Mesendoderm (in vitro differentiated cells): ENCODE data around the gene RAI14.

Source experiments
- DNase-seq: peaks from one replicate; pipeline ENCODE4 v3.0.0; 2013
- H2AK5ac ChIP-seq: 2 replicates; pipeline ENCODE4 v1.6.1; 2013; ENCODE audit warnings: low read length, inconsistent platforms
- H2BK120ac ChIP-seq: 2 replicates; pipeline ENCODE4 v1.6.1; 2013; ENCODE audit warnings: low read depth, mild to moderate bottlenecking, low read length, moderate library complexity, mixed read lengths
- H2BK15ac ChIP-seq: replicated peaks from 2 replicates; pipeline ENCODE4 v1.6.1; 2013; ENCODE audit warnings: low read depth, mild to moderate bottlenecking, moderate library complexity
- H2BK5ac ChIP-seq: 2 replicates; pipeline ENCODE4 v1.6.1; 2013; ENCODE audit warnings: low read length, inconsistent platforms
- H3K18ac ChIP-seq: 2 replicates; pipeline ENCODE4 v1.6.1; 2013; ENCODE audit warnings: mild to moderate bottlenecking, low read length, mixed read lengths
- H3K23ac ChIP-seq: one replicate; pipeline ENCODE4 v1.6.1; 2013; ENCODE audit warnings: low read length
- H3K27ac ChIP-seq: 2 replicates; pipeline ENCODE4 v1.5.1; 2013; ENCODE audit warnings: low read depth, mild to moderate bottlenecking, inconsistent platforms, low read length, moderate library complexity
- H3K27me3 ChIP-seq: 2 replicates; pipeline ENCODE4 v1.6.1; 2013; ENCODE audit warnings: low read length, control low read depth, mild to moderate bottlenecking, inconsistent platforms; ENCODE audit not compliant: insufficient read depth, poor library complexity
- H3K36me3 ChIP-seq: 2 replicates; pipeline ENCODE4 v1.6.1; 2013; ENCODE audit warnings: low read length, inconsistent platforms; ENCODE audit not compliant: control insufficient read depth, insufficient read depth
- H3K4ac ChIP-seq: one replicate; pipeline ENCODE4 v1.6.1; 2013; ENCODE audit warnings: low read depth, mild to moderate bottlenecking, low read length, moderate library complexity
- H3K4me1 ChIP-seq: 2 replicates; pipeline ENCODE4 v1.6.1; 2013; ENCODE audit warnings: low read depth, low read length, inconsistent platforms; ENCODE audit not compliant: control insufficient read depth
- H3K4me2 ChIP-seq: 2 replicates; pipeline ENCODE4 v1.6.1; 2013; ENCODE audit warnings: low read length
- H3K4me3 ChIP-seq: 2 replicates; pipeline ENCODE4 v1.5.1; 2013; ENCODE audit warnings: mild to moderate bottlenecking, low read length
- H3K56ac ChIP-seq: one replicate; pipeline ENCODE4 v1.6.1; 2013; ENCODE audit warnings: low read length
- H3K79me1 ChIP-seq: 2 replicates; pipeline ENCODE4 v1.6.1; 2013; ENCODE audit warnings: low read length, inconsistent platforms
- H3K79me2 ChIP-seq: 2 replicates; pipeline ENCODE4 v1.6.1; 2013; ENCODE audit warnings: mild to moderate bottlenecking, low read length; ENCODE audit not compliant: control insufficient read depth, insufficient read depth
- H3K9ac ChIP-seq: 2 replicates; pipeline ENCODE4 v1.6.1; 2013; ENCODE audit warnings: low read length, inconsistent platforms
- H4K5ac ChIP-seq: one replicate; pipeline ENCODE4 v1.6.1; 2013; ENCODE audit warnings: low read length
- H4K8ac ChIP-seq: one replicate; pipeline ENCODE4 v1.6.1; 2013; ENCODE audit warnings: low read depth, mild to moderate bottlenecking, control low read depth, low read length, moderate library complexity
- WGBS: extraction: QIAGEN DNeasy Blood & Tissue Kit; methylation state at CpG from one replicate; pipeline ENCODE4 v1.1.7; 2013; ENCODE audit warnings: low lambda C conversion rate, missing lambda C conversion rate; ENCODE audit not compliant: insufficient coverage; ENCODE audit errors: extremely low coverage; 5-methylcytosine and 5-hydroxymethylcytosine counted together

The RAI14 gene

DNA sequence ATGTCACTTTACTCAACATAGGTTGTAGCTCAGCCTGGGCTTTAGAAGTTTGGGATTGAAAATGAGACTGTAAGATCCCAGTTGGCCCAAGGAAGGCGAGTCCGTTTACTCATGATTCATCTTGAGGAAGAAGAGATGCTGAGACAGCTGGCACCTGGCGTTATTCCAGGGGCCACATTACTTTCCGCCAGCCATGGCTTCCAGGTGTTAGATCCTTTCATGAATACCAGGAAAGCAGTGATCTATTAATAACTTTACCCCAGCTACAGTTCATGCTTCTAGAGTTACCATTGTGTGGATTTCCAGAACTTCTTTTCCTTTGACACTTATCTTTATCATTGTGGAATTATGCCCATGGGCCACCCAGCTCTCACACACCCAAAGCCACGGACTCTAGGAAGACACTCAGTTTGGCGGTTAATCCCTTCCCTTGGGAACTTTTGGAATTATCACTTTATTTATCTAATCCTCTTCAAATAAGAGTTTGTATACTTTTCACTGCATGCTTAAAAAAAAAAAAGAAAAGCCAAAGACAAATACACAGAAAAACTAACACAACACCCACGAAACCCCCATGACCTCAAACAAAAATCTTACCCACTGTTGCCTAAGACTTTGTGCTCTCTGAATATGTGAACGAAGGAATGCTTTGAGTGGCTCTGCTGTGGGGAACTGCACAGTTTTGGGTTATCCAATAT, 26.9 kb downstream of the RAI14 start:
- no peak for DNase-seq

DNA sequence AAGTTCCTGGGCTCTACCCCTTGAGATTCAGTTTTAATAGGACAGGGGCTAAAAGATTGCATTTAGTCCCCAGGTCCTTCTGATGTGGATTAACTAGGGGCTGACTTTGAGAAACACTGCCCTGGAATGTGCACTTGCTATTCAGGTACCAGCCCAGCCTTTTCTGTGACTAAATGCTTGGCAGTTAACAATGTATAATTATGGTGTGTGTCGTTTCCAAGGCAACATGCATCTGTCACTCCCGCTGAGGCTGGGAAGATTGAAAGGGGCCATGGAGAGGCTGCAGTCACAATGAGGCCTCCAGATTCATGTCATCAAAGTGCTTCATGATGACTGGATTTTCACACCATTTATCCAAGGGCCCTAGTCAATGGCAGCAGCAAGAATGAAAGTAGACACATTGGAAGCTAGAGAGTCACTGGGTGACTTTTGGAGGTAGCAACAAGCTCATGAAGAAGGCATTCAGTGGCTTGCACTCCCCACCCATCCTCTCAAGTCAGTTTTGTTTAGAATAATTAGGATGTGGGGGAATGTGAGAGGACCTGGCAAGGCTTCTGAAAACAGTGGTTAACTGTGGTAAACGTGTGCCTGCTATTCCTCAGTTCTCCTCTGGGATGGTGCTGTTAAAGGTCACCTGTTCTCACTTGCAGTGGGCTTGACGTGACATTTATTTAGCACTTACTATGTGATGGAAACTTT, 28.3 kb downstream of the RAI14 start:
- peak; percentile 94 for DNase-seq
- H3K27ac ChIP-seq: peak overlapping the region; percentile 14
- H3K56ac ChIP-seq: no peak overlapping the region
- H3K4me1 ChIP-seq: peaks cover 21% of the 10 kb centered on the region
- no peak overlapping the region for H3K4me3 ChIP-seq
- peaks cover 10% of the 10 kb centered on the region for H3K79me1 ChIP-seq
- H2BK15ac ChIP-seq: no peak overlapping the region
- no peak overlapping the region for H3K9ac ChIP-seq
- H3K23ac ChIP-seq: no peak overlapping the region
- no peak overlapping the region for H3K4me2 ChIP-seq
- H3K79me2 ChIP-seq: peaks cover 60% of the 10 kb centered on the region
- H3K27me3 ChIP-seq: no peaks in the 10 kb centered on the region
- no CpG with 5 or more reads among the region's 4 CpGs for WGBS
- peaks cover 2% of the 10 kb centered on the region for H3K36me3 ChIP-seq
- no peak overlapping the region for H4K8ac ChIP-seq
- no peak overlapping the region for H3K4ac ChIP-seq
- H2BK5ac ChIP-seq: no peak overlapping the region
- no peak overlapping the region for H2AK5ac ChIP-seq
- no peak overlapping the region for H2BK120ac ChIP-seq
- H4K5ac ChIP-seq: no peak overlapping the region
- peak overlapping the region; percentile 6 for H3K18ac ChIP-seq

More for the DNA sequence above, 26.9 kb downstream of the RAI14 start:
- no peak overlapping the region for H3K9ac ChIP-seq
- no peak overlapping the region for H4K8ac ChIP-seq
- H3K79me2 ChIP-seq: peaks cover 69% of the 10 kb centered on the region
- H3K27me3 ChIP-seq: no peaks in the 10 kb centered on the region
- no peak overlapping the region for H3K56ac ChIP-seq
- no peak overlapping the region for H3K4me2 ChIP-seq
- H3K18ac ChIP-seq: no peak overlapping the region
- H3K79me1 ChIP-seq: peaks cover 21% of the 10 kb centered on the region
- H2BK15ac ChIP-seq: no peak overlapping the region
- no peak overlapping the region for H2AK5ac ChIP-seq
- no peak overlapping the region for H2BK120ac ChIP-seq
- H3K36me3 ChIP-seq: peaks cover 2% of the 10 kb centered on the region
- H4K5ac ChIP-seq: no peak overlapping the region
- no peak overlapping the region for H3K27ac ChIP-seq
- H3K23ac ChIP-seq: no peak overlapping the region
- H3K4me1 ChIP-seq: peaks cover 29% of the 10 kb centered on the region
- H2BK5ac ChIP-seq: no peak overlapping the region
- no peak overlapping the region for H3K4me3 ChIP-seq
- WGBS: no CpG with 5 or more reads among the region's 8 CpGs
- no peak overlapping the region for H3K4ac ChIP-seq

DNA sequence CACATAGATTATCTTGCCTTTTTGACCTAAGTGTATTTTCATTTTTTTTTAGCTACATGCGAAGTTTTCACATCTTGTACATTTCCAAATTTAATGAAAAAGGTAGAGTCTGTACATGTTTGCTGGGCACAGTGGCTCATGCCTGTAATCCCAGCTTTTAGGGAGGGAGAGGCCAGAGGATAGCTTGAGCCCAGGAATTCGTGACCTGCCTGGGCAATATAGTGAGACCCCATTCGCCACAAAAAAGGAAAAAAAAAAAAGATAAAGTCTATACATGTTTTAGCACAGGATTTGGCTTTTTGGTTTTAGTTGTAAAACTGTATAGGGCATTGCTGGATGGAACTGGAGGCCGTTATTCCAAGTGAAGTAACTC, 28.8 kb downstream of the RAI14 start:
- no peak overlapping the region for H2BK5ac ChIP-seq
- peaks cover 17% of the 10 kb centered on the region for H3K4me1 ChIP-seq
- no peak overlapping the region for H2BK120ac ChIP-seq
- no peak overlapping the region for H2AK5ac ChIP-seq
- no peak overlapping the region for H3K18ac ChIP-seq
- H4K5ac ChIP-seq: no peak overlapping the region
- no peak overlapping the region for H3K23ac ChIP-seq
- H3K27ac ChIP-seq: peak overlapping the region; percentile 14
- no peak overlapping the region for H3K4me3 ChIP-seq
- peaks cover 8% of the 10 kb centered on the region for H3K79me1 ChIP-seq
- H3K36me3 ChIP-seq: peaks cover 2% of the 10 kb centered on the region
- no peak overlapping the region for H3K9ac ChIP-seq
- no CpG with 5 or more reads among the region's 4 CpGs for WGBS
- no peak overlapping the region for H3K56ac ChIP-seq
- no peak overlapping the region for H4K8ac ChIP-seq
- no peak overlapping the region for H3K4me2 ChIP-seq
- H3K4ac ChIP-seq: no peak overlapping the region
- no peaks in the 10 kb centered on the region for H3K27me3 ChIP-seq
- DNase-seq: no peak
- peaks cover 55% of the 10 kb centered on the region for H3K79me2 ChIP-seq
- no peak overlapping the region for H2BK15ac ChIP-seq

DNA sequence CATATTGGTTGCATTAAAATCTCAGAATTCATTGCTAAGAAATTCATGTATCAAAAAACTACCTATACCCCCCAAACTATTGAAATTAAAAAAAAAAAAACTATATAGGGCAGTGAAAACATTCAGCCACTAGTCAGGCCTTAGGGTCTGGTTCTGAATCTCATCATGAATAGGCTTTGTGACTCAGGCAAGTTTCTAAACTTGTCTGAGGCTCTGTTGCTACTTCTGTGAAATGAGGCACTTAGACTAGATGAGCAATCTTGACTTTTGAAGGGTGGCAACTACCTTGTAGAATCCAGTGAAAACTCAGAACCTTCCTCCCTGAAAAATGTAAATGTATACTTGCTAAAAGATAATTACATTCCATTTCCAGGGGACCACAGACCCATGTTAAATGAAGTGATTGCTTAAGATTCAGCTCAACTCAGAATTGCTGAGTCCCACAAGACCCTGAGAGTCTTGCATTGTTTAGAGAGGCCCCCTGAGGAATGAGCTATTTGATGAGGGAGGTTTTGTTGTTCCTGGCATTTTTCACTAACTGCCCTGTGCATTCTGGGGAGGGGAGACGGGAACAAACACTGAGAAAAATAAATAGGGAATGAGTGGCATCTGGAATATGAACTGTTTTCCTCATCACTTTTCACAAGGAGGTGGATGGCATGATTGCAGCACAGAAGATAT, 29.5 kb downstream of the RAI14 start:
- H3K4ac ChIP-seq: no peak overlapping the region
- no peak overlapping the region for H3K56ac ChIP-seq
- DNase-seq: peak; percentile 89
- peak overlapping the region; percentile 68 for H3K27ac ChIP-seq
- H3K36me3 ChIP-seq: peaks cover 2% of the 10 kb centered on the region
- H3K9ac ChIP-seq: no peak overlapping the region
- H3K27me3 ChIP-seq: no peaks in the 10 kb centered on the region
- peaks cover 11% of the 10 kb centered on the region for H3K79me1 ChIP-seq
- H2BK120ac ChIP-seq: no peak overlapping the region
- H3K18ac ChIP-seq: peak overlapping the region; percentile 14
- H2BK15ac ChIP-seq: no peak overlapping the region
- H3K4me3 ChIP-seq: no peak overlapping the region
- WGBS: no CpG with 5 or more reads among the region's 1 CpG
- no peak overlapping the region for H4K5ac ChIP-seq
- no peak overlapping the region for H2AK5ac ChIP-seq
- H3K4me2 ChIP-seq: no peak overlapping the region
- no peak overlapping the region for H4K8ac ChIP-seq
- peaks cover 53% of the 10 kb centered on the region for H3K79me2 ChIP-seq
- H3K4me1 ChIP-seq: peaks cover 12% of the 10 kb centered on the region
- no peak overlapping the region for H3K23ac ChIP-seq
- H2BK5ac ChIP-seq: no peak overlapping the region

DNA sequence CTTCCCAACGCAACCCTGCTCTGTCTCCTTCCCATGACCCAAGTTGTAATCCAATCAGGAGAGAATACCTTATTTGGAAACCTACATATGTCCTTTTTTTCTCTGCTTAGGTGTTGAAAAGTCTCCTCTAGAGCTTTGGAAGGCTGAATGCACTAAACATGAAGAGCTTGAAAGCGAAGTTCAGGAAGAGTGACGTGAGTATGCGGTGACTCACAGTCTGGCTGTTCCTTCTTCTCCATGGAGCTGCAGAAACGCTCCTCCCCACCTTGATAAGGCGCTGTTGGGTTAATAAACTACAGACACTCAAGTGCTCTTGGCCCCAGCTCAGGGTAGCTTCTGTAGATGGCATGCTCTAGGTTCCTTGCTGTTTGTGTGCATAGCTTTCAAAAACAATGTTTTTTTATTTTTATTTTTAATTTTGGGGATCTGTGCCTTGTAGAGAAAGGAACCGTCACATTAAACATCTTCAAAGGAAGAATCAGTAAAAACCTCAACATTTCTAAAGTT, 30.7 kb downstream of the RAI14 start:
- Histone ChIP-seq H2BK120ac (no peak overlapping the region), H3K4me2 (no peak overlapping the region), H4K5ac (no peak overlapping the region), H2AK5ac (no peak overlapping the region), H3K18ac (no peak overlapping the region), H3K56ac (no peak overlapping the region), H4K8ac (no peak overlapping the region), H2BK5ac (no peak overlapping the region), H2BK15ac (no peak overlapping the region), H3K4me1 (peaks cover 10% of the 10 kb centered on the region), H3K9ac (no peak overlapping the region), H3K36me3 (peaks cover 2% of the 10 kb centered on the region), H3K4ac (no peak overlapping the region), H3K23ac (no peak overlapping the region), H3K79me2 (peaks cover 48% of the 10 kb centered on the region), H3K27me3 (no peaks in the 10 kb centered on the region), H3K79me1 (peaks cover 9% of the 10 kb centered on the region), H3K27ac (peak overlapping the region; percentile 48), H3K4me3 (no peak overlapping the region)
- peak; percentile 96 for DNase-seq
- WGBS: no CpG with 5 or more reads among the region's 7 CpGs
